SK-N-SH (cell line): Measurements from ENCODE around the gene CPB1.

Experiments used
- CTCF ChIP-seq: fragments of 200-600 bp; sonication (generic); IDR thresholded peaks from 2 replicates; pipeline ENCODE4 v1.6.1; 2017; ENCODE audit warnings: antibody characterized with exemption, mild to moderate bottlenecking, moderate library complexity
- GABPA ChIP-seq: IDR thresholded peaks from 2 replicates; pipeline ENCODE4 v1.4.0; 2012; ENCODE audit warnings: low read depth, mild to moderate bottlenecking
- MAX ChIP-seq: IDR thresholded peaks from 2 replicates; pipeline ENCODE4 v1.4.0; 2012; ENCODE audit warnings: low read depth
- MXI1 ChIP-seq: IDR thresholded peaks from 2 replicates; pipeline ENCODE4 v1.6.1; 2012; ENCODE audit warnings: mild to moderate bottlenecking, low read depth, low read length, improper control_type of control experiment
- NFIC ChIP-seq: IDR thresholded peaks from 2 replicates; pipeline ENCODE4 v1.4.0; 2012; ENCODE audit warnings: borderline replicate concordance
- SIN3A ChIP-seq: IDR thresholded peaks from 2 replicates; pipeline ENCODE4 v1.6.1; 2012; ENCODE audit warnings: low read depth, mild to moderate bottlenecking, low read length, moderate library complexity, borderline replicate concordance
- TAF1 ChIP-seq: IDR thresholded peaks from 2 replicates; pipeline ENCODE4 v1.6.1; 2012; ENCODE audit warnings: low read depth, mild to moderate bottlenecking, low read length, moderate library complexity, borderline replicate concordance
- TEAD4 ChIP-seq: IDR thresholded peaks from 2 replicates; pipeline ENCODE4 v1.4.0; 2012; ENCODE audit warnings: mild to moderate bottlenecking, borderline replicate concordance; ENCODE audit not compliant: insufficient read depth
- YY1 ChIP-seq: IDR thresholded peaks from 2 replicates; pipeline ENCODE4 v1.4.0; 2012; ENCODE audit warnings: low read depth, mild to moderate bottlenecking

DNA sequence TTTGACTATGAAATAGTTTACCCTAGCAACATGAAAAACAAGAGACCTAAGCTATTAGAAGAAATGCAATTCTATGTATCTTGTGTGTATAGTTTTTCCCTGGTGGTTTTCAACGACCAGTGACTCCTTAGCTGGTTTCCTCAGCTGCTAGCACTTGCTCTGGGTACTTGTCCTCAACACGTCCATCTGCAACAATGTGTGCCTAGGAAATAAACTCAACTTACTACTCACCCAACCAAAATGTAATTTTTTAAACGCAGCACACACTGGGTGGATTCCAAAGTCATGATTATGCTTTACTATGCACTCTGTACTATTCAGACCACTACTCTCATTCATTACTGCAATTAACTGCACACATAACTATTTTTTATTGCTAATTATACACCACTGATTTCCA, 68.5 kb downstream of the CPB1 start:
- TF ChIP-seq GABPA (no peak), MAX (no peak), TAF1 (no peak), CTCF (no peak), TEAD4 (no peak), MXI1 (no peak), YY1 (no peak), SIN3A (no peak), NFIC (no peak)
